Activated T-cell treated with anti-CD3 and anti-CD28 coated beads, Interleukin-2, amount 50 U/mL, for 24 hours (primary cell): ENCODE results near the gene IMP3.
"Not testable (repeated sequence)": the region's sequence is repeated elsewhere in the genome, so short reads cannot be mapped to it uniquely, and the experiment has no call there.

Source experiments
- DNase-seq: peaks from one replicate; pipeline ENCODE4 v3.0.0-alpha.2; 2020
- H3K27ac Mint-ChIP-seq: 2 replicates; pipeline ENCODE4 v1.8.0; 2020; ENCODE audit warnings: mild to moderate bottlenecking, mixed read lengths
- H3K27me3 Mint-ChIP-seq: 2 replicates; pipeline ENCODE4 v1.8.0; 2020; ENCODE audit warnings: mixed read lengths
- H3K36me3 Mint-ChIP-seq: 2 replicates; pipeline ENCODE4 v1.8.0; 2020; ENCODE audit warnings: low read depth, mixed read lengths
- H3K4me1 Mint-ChIP-seq: 2 replicates; pipeline ENCODE4 v1.8.0; 2020; ENCODE audit warnings: low read depth, mixed read lengths
- H3K4me3 Mint-ChIP-seq: 2 replicates; pipeline ENCODE4 v1.8.0; 2020; ENCODE audit warnings: mild to moderate bottlenecking, moderate library complexity, mixed read lengths
- H3K9me3 Mint-ChIP-seq: 2 replicates; pipeline ENCODE4 v1.8.0; 2020; ENCODE audit warnings: mixed read lengths

The IMP3 gene, protein sequence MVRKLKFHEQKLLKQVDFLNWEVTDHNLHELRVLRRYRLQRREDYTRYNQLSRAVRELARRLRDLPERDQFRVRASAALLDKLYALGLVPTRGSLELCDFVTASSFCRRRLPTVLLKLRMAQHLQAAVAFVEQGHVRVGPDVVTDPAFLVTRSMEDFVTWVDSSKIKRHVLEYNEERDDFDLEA

DNA sequence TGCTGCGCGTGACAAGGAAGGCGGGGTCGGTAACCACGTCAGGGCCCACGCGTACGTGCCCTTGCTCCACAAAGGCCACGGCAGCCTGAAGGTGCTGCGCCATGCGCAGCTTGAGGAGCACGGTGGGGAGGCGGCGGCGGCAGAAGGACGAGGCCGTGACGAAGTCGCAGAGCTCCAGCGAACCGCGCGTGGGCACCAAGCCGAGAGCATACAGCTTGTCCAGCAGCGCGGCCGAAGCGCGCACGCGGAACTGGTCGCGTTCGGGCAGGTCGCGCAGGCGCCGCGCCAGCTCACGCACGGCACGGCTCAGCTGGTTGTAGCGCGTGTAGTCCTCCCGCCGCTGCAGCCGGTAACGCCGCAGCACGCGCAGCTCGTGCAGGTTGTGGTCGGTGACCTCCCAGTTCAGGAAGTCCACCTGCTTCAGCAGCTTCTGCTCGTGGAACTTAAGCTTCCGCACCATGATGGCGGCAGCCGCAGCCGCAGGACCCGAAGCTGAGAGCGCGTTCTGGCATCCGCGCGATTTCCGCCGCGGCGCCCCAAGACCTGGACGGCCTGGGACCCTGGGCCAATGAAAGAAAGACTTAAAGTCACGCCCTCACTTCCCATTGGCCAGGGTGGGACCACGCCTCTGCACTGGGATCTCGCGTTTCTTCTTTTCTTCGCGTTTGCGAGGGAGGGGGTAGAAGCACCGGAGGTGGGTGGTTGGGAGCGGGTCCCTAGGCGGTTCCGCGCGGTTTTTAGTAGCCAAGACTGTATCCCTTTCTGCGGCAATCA is at the start of gene IMP3:
Gene IMP3, minus strand, starts transcription at position 516 of the 774 bp plus-strand sequence. Its CDS starts 56 bp downstream, at position 460.
- Mint-ChIP-seq H3K9me3 (no peaks in the 10 kb centered on the region), H3K27ac (peak within 1 kb of the TSS; percentile 97), H3K36me3 (peaks cover 46% of the 10 kb centered on the region), H3K27me3 (no peaks in the 10 kb centered on the region), H3K4me1 (peaks cover 33% of the 10 kb centered on the region), H3K4me3 (peak within 1 kb of the TSS; percentile 96)
- peak; percentile 93 for DNase-seq

DNA sequence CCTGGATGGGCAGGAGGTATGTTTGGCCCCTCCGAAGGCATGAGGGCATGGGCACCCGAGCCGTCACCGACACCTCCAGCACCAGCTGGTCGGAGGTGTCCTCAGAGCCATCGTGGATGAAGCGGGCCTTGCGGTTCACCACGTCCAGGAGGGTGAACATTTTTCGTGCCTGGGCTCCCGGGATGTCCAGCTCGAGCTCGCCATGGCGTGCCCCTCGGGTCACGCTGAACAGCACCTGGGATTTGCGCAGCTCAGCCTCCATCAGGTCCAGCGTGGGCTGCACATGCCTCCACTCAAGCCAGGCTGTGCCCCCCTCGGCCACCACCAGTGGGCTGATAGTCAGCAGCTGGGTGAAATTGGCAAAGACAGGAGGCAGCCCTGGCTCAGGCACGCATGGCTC is 49.4 kb upstream of the IMP3 start:
- H3K27ac Mint-ChIP-seq, H3K36me3 Mint-ChIP-seq, H3K9me3 Mint-ChIP-seq, H3K4me1 Mint-ChIP-seq, DNase-seq, H3K4me3 Mint-ChIP-seq: not testable (repeated sequence)
- H3K27me3 Mint-ChIP-seq, result peaks cover 23% of the 10 kb centered on the region

DNA sequence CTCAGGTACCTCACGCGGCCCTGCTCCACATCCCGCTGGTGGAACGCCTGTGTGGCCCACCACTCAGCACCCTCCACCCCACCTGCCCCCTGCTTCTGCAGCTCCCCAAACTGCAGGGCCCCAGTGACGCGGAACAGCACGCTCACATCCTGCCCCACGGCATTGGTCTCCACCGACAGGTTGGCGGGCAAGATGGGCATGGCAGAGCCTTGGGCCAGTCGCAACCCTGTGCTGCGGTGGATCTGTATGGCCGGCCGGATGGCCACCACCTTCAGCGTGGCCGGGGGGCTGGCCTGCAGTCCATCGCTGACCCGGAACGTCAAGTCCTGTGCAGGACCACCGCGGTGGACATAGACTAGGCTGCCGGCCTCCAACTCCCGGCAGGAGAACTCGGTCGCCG is 48.8 kb upstream of the IMP3 start:
- no peaks in the 10 kb centered on the region for H3K9me3 Mint-ChIP-seq
- H3K36me3 Mint-ChIP-seq, result no peaks in the 10 kb centered on the region
- DNase-seq, result no peak
- no peaks in the 10 kb centered on the region for H3K4me1 Mint-ChIP-seq
- no peak overlapping the region for H3K27ac Mint-ChIP-seq
- H3K27me3 Mint-ChIP-seq, result peaks cover 19% of the 10 kb centered on the region
- no peak overlapping the region for H3K4me3 Mint-ChIP-seq

DNA sequence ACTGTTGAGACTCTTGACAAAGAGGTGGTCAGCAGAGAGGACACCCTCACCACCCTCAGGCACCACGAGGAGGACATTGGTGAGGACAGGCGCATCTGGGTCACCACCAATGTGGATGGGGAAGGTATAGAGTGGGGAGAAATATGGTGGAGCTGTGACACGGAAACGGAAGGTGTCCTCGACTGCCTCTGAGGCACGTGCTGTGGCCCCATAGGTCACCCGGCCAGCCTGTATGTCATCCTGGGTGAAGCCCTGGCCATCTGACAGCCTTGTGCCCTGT is 48.2 kb upstream of the IMP3 start:
- Mint-ChIP-seq H3K4me1 (no peaks in the 10 kb centered on the region), H3K4me3 (no peak overlapping the region), H3K9me3 (no peaks in the 10 kb centered on the region), H3K27ac (no peak overlapping the region), H3K27me3 (peaks cover 13% of the 10 kb centered on the region), H3K36me3 (no peaks in the 10 kb centered on the region)
- DNase-seq, result no peak

DNA sequence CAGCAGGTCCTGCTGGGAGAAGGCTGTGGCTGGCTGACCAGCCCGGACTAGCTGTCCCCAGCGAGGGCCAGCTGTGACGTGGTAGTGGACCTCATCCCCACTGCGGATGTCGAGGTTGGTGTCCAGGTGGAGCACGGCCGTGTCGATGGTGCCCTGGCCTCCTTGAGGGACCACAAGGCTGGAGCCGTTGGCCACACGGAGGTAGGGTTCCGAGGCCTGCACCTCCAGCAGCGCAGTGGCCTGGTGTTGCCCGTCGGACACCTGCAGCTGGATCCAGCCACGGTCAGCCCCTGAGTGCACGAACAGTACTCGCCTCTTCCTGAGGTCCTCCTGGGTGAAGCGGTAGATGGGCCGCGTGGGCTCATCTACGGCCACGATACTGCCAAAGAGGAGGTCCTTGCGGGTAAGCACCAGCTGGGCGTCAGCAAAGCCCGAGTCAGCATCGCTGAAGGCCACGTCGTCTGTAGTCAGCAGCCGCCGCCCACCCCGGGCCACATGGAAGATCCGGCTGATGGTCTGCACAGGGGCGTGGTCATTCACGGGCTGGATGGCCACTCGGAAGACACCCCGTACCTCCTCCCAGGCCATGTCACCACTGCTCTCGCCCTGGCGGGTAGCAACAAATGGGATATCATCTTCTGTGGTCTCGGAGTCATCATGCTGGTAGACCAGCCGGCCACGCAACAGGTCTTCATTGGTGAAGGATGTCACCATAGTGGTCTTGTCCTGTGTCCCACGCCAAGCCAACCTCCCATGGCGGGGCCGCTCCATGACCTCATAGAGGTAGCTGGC is 47.7 kb upstream of the IMP3 start:
- H3K4me1 Mint-ChIP-seq, result no peaks in the 10 kb centered on the region
- H3K27ac Mint-ChIP-seq, result no peak overlapping the region
- H3K9me3 Mint-ChIP-seq, result no peaks in the 10 kb centered on the region
- H3K4me3 Mint-ChIP-seq, result no peak overlapping the region
- no peaks in the 10 kb centered on the region for H3K36me3 Mint-ChIP-seq
- peaks cover 9% of the 10 kb centered on the region for H3K27me3 Mint-ChIP-seq
- no peak for DNase-seq

DNA sequence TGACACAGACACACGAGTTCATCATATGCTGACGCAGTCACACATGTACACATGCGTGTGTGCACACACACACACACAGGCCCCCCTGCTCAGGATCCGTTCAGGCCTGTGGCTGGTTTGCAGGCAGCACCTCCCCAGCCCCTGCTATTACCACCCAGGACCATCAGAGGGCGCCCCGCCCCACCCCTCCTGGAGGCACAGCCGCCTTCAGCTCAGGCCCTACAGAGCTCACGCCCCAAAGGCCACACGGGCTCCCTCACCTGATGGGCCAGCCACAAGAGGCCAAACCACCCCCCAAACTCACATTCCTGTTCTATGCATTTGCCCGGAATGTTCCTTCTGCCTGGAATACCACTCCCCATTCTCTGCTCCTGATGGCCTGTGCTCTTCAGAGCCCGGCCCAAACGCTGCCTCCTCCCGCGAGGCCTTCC is 46.2 kb upstream of the IMP3 start:
- DNase-seq, result peak; percentile 86
- not testable (repeated sequence) for H3K36me3 Mint-ChIP-seq, H3K27me3 Mint-ChIP-seq, H3K4me1 Mint-ChIP-seq, H3K27ac Mint-ChIP-seq, H3K4me3 Mint-ChIP-seq, H3K9me3 Mint-ChIP-seq

DNA sequence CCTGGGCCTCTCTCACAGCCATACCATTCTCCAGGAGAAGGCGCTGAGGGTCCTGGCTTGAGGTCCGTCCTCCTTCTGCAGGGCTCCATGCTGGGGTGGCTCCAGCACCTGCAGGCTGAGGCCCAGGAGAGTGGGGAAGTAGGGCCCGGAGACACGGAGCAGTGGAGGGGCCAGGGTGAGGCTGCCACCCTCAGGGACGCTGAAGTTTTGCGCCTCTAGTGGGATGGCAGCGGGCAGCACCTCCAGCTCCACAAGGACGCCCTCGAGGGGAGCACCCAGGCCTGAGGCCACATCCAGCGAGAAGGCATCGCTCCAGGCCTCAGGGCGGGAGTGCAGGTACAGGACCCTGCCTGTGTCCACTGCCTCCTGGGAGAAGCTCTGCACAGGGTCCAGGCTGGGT is 45.2 kb upstream of the IMP3 start:
- no peak for DNase-seq
- Mint-ChIP-seq H3K4me1 (no peaks in the 10 kb centered on the region), H3K27me3 (peaks cover 3% of the 10 kb centered on the region), H3K9me3 (no peaks in the 10 kb centered on the region), H3K36me3 (no peaks in the 10 kb centered on the region), H3K27ac (no peak overlapping the region), H3K4me3 (no peak overlapping the region)

DNA sequence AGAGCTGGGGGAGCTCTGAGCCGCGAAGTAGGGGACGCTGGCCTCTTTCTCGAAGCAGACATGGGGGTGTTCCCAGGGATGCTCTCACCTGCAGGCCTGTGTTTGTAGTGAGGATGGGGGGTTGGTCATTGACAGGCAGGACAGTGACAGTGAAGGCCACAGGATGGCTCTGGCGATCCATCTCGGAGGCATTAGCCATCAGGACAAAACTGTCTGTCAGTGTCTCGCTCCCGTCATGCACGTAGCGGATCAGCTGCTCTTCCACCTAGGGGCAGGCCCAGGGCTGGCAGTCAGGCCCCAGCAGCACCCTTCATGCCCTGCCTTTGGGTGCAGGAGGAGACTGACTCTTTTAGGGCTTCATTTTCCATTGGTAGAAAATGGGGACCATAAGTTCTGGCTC is 44.6 kb upstream of the IMP3 start:
- Mint-ChIP-seq H3K27ac (no peak overlapping the region), H3K27me3 (peaks cover 3% of the 10 kb centered on the region), H3K9me3 (no peaks in the 10 kb centered on the region), H3K4me3 (no peak overlapping the region), H3K4me1 (no peaks in the 10 kb centered on the region), H3K36me3 (no peaks in the 10 kb centered on the region)
- no peak for DNase-seq

DNA sequence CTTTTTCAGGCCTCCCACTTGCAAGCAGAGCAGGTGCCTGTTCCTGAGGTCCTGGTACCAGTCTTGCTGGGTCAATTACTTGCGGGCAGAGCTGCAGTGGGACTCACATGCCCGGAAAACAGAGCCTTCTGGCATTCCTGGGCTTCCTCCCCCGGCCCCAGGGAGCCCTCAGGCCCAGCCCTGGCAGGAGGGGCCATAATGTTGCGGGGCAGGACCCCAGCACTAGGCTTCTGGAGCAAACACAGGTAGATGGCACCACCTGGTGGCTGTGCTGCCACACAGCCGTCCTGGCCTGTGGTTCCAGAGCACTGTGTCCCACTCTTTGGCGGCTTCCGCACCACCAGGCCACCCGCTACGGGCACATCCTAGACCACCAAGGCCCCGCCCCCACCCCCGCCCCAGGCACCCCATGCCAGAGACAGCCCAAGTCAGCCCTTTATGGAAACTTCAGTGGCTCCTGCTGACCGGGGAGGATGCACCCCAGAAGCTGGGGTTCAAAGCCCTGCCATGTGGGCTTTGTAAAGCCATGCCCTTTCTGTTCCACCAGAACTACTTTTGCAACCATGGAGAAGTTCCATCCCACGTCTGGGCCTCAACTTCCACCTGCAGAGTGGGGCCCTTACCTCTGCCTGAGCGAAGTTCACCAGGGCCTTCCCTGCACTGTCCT is 43.8 kb upstream of the IMP3 start:
- H3K36me3 Mint-ChIP-seq, H3K27ac Mint-ChIP-seq, H3K4me1 Mint-ChIP-seq, H3K9me3 Mint-ChIP-seq, H3K27me3 Mint-ChIP-seq, H3K4me3 Mint-ChIP-seq: not testable (repeated sequence)
- peak; percentile 81 for DNase-seq

DNA sequence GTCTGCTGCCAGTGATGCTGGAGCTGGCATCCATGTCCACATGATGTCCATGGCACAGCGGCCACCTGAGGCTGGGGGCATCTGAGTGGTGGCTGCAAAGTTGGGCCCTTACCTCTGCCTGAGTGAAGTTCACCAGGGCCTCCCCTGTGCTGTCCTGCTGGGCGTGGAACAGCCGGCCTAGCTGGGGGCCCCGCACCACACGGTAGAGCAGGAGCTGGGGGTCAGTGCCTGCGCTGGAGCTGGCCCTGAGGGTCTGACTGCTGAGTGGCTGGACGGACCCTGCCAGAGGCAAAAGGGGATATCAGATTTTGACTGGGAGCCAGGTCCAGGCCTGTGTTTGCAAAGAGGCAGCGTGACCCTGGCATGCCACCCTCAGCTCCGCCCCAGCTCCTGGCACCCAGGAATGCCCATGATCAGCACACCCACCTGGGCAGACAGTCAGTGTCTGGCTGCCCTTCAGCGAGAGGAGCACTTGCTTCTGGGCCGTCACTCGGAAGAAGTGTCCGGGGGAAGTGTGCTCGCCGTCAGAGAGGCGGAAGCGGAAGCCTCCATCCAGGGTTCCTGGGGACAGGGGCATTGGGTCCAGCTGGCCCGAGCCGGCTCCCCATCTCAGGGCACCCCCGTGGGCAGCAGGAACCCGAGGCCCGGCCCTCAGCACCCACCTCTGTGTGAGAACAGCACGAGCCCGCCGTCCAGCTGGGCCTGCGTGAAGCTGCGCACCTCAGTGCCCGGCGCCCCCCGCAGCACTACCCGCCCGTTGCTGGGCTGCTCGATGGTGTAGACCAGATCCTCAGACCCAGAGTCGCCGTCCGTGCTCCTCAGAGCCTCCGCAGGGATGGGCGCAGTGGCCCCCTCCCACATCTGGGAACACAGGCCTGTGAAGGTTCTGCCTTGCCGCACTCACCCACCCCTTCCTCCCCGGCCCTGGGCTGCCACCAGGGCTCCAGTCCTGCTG is 42.4 kb upstream of the IMP3 start:
- H3K36me3 Mint-ChIP-seq, result no peaks in the 10 kb centered on the region
- H3K4me1 Mint-ChIP-seq, result no peaks in the 10 kb centered on the region
- no peaks in the 10 kb centered on the region for H3K27me3 Mint-ChIP-seq
- H3K27ac Mint-ChIP-seq, result no peak overlapping the region
- DNase-seq, result no peak
- no peaks in the 10 kb centered on the region for H3K9me3 Mint-ChIP-seq
- no peak overlapping the region for H3K4me3 Mint-ChIP-seq

DNA sequence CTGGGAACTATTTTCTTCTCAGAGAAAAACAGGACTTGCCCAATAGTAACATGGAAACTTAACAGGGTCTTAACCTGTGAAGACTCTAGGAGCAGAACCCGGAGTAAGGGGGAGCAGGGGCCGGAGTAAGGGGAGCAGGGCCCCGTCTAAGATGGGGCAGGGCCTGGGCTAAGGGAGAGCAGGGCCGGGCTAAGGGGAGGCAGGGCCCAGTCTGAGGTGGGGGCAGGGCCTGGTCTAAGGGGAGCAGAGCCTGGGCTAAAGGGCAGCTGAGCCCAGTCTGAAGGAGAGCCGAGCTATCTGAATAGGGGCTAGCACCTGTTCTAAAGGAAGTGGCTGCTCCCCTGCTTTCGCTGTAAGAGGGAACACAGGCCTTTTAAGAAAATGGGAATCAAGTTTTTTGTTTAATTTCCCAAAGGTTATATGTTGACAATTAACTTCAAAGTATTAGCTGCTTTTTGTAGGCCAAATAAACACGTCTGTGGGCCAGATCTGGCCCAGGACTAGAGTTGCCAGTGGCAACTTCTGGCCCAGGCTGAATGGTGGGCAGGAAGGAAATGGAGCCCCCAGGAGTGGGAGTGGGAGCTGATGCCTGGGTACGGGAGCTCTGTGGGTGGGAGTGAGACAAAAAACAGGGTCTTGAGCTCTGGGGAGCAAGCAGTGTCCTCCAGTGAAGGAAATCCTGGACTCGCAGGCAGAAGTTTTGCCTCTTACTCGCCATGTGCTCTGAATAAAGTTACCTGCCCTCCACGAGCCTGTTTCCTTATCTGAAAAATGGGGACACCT is 40.2 kb upstream of the IMP3 start:
- DNase-seq, result no peak
- Mint-ChIP-seq H3K27me3 (no peaks in the 10 kb centered on the region), H3K27ac (no peak overlapping the region), H3K4me3 (no peak overlapping the region), H3K36me3 (no peaks in the 10 kb centered on the region), H3K9me3 (no peaks in the 10 kb centered on the region), H3K4me1 (no peaks in the 10 kb centered on the region)

DNA sequence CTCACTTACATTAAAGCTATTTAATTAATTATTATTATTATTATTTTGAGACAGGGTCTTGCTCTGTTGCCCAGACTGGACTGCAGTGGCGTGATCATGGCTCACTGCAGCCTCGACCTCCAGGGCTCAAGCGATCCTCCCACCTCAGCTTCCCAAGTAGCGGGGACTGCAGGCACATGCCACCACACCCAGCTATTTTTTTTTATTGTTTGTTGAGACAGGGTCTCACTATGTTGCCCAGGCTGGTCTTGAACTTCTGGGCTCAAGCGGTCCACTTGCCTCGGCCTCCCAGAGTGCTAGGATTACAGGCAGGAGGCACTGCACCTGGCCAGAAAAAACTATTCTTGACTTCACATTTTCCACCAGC is 38.3 kb upstream of the IMP3 start:
- not testable (repeated sequence) for H3K27ac Mint-ChIP-seq, H3K4me3 Mint-ChIP-seq, H3K4me1 Mint-ChIP-seq, DNase-seq, H3K27me3 Mint-ChIP-seq, H3K36me3 Mint-ChIP-seq, H3K9me3 Mint-ChIP-seq

DNA sequence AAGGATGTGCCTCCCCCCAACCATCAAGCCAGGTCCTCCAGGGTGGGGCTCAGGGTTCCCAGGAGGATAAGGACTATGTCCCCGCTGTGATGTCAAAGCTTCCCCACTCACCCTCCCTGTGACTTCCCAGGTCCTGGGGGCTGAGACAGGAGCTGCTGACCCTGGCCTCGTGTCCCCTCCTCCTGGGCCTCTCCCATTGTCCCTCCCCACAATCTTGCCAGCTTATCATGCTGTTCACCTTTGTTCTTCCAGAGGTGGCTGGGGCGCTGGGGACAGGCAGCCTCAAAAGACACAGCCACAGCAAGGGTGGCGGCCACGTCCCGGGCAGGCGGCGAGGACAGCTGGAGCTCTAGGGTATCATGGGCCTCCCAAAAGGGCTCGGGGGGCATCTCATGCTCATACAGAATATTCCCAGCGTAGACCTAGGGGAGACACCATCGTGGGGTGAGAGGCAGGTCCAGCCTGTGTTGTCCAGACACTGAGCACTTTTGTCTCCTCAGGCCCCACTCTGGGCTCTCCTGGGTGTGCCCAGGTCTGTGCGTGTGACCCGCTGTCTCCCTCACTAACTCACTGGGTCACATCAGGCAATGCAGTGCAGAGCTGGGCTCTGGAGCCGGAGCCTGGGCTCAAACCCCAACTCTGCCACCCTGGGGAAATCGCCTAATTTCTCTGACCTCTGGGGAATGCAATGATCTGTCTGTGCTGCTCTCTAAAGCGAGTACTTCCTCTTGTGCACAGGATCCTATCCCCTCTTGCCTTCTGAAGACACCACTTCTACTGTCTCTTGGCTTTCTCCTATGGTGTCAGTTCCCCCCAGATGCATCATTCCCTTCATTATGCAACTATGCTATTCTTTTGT is 37.7 kb upstream of the IMP3 start:
- no peak for DNase-seq
- Mint-ChIP-seq H3K27ac (no peak overlapping the region), H3K36me3 (no peaks in the 10 kb centered on the region), H3K4me3 (no peak overlapping the region), H3K9me3 (no peaks in the 10 kb centered on the region), H3K4me1 (no peaks in the 10 kb centered on the region), H3K27me3 (no peaks in the 10 kb centered on the region)
